Measurements from ENCODE around the gene ADGRV1.
A peak's percentile ranks its signal among the peaks of the same experiment; 100 is the strongest.

The ADGRV1 gene

DNA sequence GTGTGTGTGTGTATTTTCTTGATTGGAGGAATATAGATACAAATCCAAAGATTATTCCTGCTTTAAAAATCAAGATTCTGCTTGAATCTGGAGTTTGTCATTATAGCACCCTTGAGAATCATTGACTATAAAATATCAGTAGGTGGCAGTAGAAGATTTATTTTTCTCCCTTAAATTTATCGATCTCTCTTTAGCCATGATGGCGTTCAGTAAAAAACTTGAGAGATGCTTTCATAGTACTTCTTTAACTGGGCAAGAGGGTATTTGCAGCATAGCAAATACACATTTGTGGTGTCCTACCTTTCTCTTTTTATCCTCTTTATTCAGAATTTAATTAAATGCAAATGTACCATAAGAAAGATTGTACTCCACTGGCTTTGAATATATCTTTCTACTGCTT, 307.7 kb downstream of the ADGRV1 start:
- TF ChIP-seq FOXA1 (IDR thresholded peaks at IDR 0.05) (no peak), ZNF384 (IDR thresholded peaks at IDR 0.05) (no peak), HDGF (IDR thresholded peaks at IDR 0.05; ENCODE audit: borderline replicate concordance) (no peak), LEF1 (IDR thresholded peaks at IDR 0.05; ENCODE audit: borderline replicate concordance) (no peak), ARNT (IDR thresholded peaks at IDR 0.05) (no peak)
- TF ChIP-seq, protein P1, sequence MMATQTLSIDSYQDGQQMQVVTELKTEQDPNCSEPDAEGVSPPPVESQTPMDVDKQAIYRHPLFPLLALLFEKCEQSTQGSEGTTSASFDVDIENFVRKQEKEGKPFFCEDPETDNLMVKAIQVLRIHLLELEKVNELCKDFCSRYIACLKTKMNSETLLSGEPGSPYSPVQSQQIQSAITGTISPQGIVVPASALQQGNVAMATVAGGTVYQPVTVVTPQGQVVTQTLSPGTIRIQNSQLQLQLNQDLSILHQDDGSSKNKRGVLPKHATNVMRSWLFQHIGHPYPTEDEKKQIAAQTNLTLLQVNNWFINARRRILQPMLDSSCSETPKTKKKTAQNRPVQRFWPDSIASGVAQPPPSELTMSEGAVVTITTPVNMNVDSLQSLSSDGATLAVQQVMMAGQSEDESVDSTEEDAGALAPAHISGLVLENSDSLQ (IDR thresholded peaks at IDR 0.05): no peak
- ChIA-PET CTCF (interaction anchor here (0.6 to 2.6 kb wide), 7 partner anchors 11 to 553 kb away, joined by 3 to 16 read pairs (median 3); no protein-coding TSS in a partner anchor), POLR2A (interaction anchor here (0.6 kb wide), 2 partner anchors 57 to 515 kb away, joined by 3 read pairs; no protein-coding TSS in a partner anchor)
- peak; percentile 28 for DNase-seq (ENCODE audit: extremely low spot score)

DNA sequence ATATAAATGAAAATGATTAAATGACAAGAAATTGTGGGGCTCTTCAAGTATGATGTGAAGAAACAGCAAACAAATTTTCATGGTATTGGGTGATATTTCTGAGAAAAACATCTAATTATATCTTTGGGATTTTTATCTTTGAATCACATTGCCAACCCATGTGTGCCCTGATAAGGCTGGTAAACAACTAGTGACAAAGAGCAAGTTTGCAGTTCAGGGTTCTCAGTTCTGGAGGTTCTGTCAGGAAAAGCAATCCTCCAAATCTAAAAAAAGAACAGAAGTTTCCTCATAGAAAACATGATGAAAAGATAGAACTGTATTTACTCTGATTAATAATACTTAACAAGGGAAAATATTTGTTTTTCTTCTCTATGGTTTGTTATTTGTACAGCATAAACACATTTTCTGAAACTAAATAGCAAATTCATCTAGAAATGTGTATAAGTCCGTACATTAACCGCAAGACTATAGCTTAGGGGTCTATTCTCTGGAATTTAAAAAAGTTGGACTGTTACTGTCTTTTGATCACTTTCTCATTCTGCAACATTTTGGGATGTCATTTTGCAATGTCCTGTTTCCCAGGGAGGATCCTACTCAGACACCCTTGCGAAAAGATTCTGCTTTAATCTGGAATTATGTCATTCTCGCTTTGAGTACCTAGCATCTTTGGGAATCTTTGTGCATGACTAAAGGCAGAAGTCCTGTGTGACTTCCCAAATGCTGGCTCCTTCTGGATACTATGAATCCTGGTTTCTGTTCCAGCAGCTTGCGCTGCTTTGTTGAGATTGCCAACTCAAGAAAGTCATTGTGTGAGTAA, 308.5 kb downstream of the ADGRV1 start:
- CTCF ChIA-PET: interaction anchor here (0.7 to 2.6 kb wide), 2 partner anchors 533 to 552 kb away, joined by 3 to 16 read pairs; no protein-coding TSS in a partner anchor
- TF ChIP-seq TARDBP (IDR thresholded peaks at IDR 0.05) (no peak), LEF1 (IDR thresholded peaks at IDR 0.05; ENCODE audit: borderline replicate concordance) (no peak), BHLHE40 (IDR thresholded peaks at IDR 0.05; ENCODE audit: borderline replicate concordance) (no peak)
- DNase-seq (ENCODE audit: extremely low spot score): no peak
- POLR2A ChIA-PET: interaction anchor here (0.6 kb wide), 1 partner anchor 514 kb away, joined by 3 read pairs; no protein-coding TSS in a partner anchor

DNA sequence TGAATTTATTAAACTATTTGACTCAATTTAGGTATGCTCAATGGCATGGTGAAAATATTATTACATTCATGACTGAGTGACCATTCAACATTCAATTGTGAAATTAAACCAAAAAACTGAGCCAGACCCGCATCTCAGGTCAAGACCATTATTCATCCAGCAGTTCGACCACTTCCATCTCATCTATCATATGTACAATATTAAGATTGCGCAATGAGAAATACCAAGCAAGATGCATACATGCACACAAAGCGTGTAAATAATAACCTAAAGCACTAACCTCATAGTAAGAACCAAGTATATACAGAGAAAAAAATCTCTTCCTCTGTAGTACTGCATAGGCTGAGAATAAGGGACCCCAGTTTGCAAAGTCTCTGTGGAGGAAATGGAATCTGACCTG, 310.2 kb downstream of the ADGRV1 start:
- TF ChIP-seq CTBP1 (IDR thresholded peaks at IDR 0.05; ENCODE audit: borderline replicate concordance) (no peak), LEF1 (IDR thresholded peaks at IDR 0.05; ENCODE audit: borderline replicate concordance) (no peak), ARNT (IDR thresholded peaks at IDR 0.05) (no peak), FOXA1 (IDR thresholded peaks at IDR 0.05) (no peak), BHLHE40 (IDR thresholded peaks at IDR 0.05; ENCODE audit: borderline replicate concordance) (no peak), HDGF (IDR thresholded peaks at IDR 0.05; ENCODE audit: borderline replicate concordance) (no peak), NFRKB (IDR thresholded peaks at IDR 0.05) (no peak), ELF4 (IDR thresholded peaks at IDR 0.05) (no peak), ZNF384 (IDR thresholded peaks at IDR 0.05) (no peak), TARDBP (IDR thresholded peaks at IDR 0.05) (no peak), L3MBTL2 (conservative IDR thresholded peaks at IDR 0.05) (no peak), SP1 (IDR thresholded peaks at IDR 0.05) (no peak), FOXM1 (IDR thresholded peaks at IDR 0.05; ENCODE audit: borderline replicate concordance) (no peak), FOXK2 (IDR thresholded peaks at IDR 0.05) (no peak)
- TF ChIP-seq, protein P1 (IDR thresholded peaks at IDR 0.05): no peak
- no peak for DNase-seq (ENCODE audit: extremely low spot score)
- POLR2A ChIA-PET: no interaction called here
- CTCF ChIA-PET: no interaction called here

DNA sequence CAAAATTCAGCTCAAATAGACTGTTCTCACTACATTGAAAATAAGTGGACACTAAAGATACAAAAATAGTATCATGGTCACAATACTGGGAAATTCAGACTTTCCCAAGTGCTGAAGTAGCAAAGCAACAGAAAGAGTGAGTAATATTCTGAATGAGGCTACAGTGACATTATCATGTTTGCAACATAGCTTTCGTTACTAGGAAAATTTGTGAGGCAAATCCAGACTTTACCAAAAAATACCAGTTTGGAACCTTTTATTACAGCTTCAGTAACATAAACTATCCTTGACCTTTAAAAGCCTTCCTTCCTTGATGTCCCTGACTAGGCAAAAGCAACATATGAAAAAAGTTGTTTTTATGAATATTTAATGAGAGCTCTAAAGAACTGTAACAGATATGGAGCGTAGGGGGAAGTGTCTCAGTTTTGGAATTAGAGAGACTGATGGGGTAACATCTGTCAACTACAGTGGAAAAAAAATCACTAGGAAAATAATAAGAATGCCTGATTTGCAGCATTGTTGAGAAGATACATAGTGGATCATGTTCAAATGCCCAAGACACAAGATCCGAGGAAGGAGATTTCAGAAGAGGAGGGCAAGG, 312.9 kb downstream of the ADGRV1 start:
- CTCF ChIA-PET: no interaction called here
- DNase-seq (ENCODE audit: extremely low spot score): no peak

DNA sequence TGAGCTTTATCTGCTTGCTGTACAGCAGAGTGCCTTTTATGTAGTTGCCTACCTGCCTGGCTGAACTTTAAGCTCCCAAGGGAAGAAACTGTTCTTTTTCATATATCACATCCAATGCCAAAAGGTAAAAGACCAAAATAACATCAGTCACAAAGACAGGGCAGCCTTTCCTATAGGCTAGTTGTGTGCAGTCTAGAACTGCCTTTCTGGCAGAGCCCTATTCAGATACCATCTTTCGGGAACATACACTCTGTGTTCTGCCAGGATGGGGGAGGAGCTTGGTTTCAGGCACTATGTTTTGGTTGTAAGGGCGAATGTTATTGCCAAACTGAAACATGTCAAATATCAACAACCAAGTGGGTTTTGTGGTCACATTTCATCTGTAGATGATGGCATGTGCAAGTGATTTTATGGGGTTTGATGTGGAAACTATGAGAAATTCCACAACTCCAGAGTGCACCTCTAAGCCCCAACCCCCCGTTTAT, 314.5 kb downstream of the ADGRV1 start:
- DNase-seq (ENCODE audit: extremely low spot score): no peak
- ChIA-PET CTCF (interaction anchor here (0.6 kb wide), 1 partner anchor 517 kb away, joined by 3 read pairs; no protein-coding TSS in a partner anchor), POLR2A (no interaction called here)
- TF ChIP-seq SP1 (IDR thresholded peaks at IDR 0.05): no peak
- no peak for TF ChIP-seq TARDBP (IDR thresholded peaks at IDR 0.05)

More for the DNA sequence above, 312.9 kb downstream of the ADGRV1 start:
- POLR2A ChIA-PET: no interaction called here
- TF ChIP-seq BHLHE40 (IDR thresholded peaks at IDR 0.05; ENCODE audit: borderline replicate concordance) (no peak), SUZ12 (IDR thresholded peaks at IDR 0.05) (no peak), LEF1 (IDR thresholded peaks at IDR 0.05; ENCODE audit: borderline replicate concordance) (no peak), FOXA1 (IDR thresholded peaks at IDR 0.05) (no peak), CTBP1 (IDR thresholded peaks at IDR 0.05; ENCODE audit: borderline replicate concordance) (no peak), HDGF (IDR thresholded peaks at IDR 0.05; ENCODE audit: borderline replicate concordance) (no peak), NFRKB (IDR thresholded peaks at IDR 0.05) (no peak), ARNT (IDR thresholded peaks at IDR 0.05) (no peak), ZNF384 (IDR thresholded peaks at IDR 0.05) (no peak), ELF4 (IDR thresholded peaks at IDR 0.05) (no peak), FOXM1 (IDR thresholded peaks at IDR 0.05; ENCODE audit: borderline replicate concordance) (no peak), FOXK2 (IDR thresholded peaks at IDR 0.05) (no peak), L3MBTL2 (conservative IDR thresholded peaks at IDR 0.05) (no peak)

DNA sequence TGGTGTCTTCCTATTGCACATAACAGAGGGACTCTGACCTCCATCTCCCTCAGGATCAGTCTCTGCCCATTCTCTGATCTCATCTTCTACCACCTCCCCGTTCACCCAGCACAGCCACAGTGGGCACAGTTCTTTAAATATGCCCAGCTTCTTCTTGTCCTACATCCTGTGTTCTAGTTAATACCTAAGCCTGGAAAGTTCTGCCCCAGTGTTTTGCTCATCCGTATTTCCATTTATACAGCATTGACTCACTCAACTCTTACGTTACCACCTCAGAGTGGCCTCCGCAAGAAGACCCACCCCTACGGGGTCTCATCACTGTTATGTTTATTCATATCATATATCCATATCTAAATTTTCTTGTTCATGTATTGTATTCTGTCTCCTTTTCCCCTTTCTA, 315.5 kb downstream of the ADGRV1 start:
- TF ChIP-seq CTBP1 (IDR thresholded peaks at IDR 0.05; ENCODE audit: borderline replicate concordance): no peak
- no peak for TF ChIP-seq NFRKB (IDR thresholded peaks at IDR 0.05)
- TF ChIP-seq, protein P1 (IDR thresholded peaks at IDR 0.05): no peak
- no peak for TF ChIP-seq ARNT (IDR thresholded peaks at IDR 0.05)
- no peak for TF ChIP-seq FOXK2 (IDR thresholded peaks at IDR 0.05)
- TF ChIP-seq SUZ12 (IDR thresholded peaks at IDR 0.05): no peak
- TF ChIP-seq ELF4 (IDR thresholded peaks at IDR 0.05): no peak
- TF ChIP-seq LEF1 (IDR thresholded peaks at IDR 0.05; ENCODE audit: borderline replicate concordance): no peak
- TF ChIP-seq ZNF384 (IDR thresholded peaks at IDR 0.05): no peak
- TF ChIP-seq BHLHE40 (IDR thresholded peaks at IDR 0.05; ENCODE audit: borderline replicate concordance): no peak
- TF ChIP-seq L3MBTL2 (conservative IDR thresholded peaks at IDR 0.05): no peak
- TF ChIP-seq SP1 (IDR thresholded peaks at IDR 0.05): no peak
- no peak for TF ChIP-seq FOXM1 (IDR thresholded peaks at IDR 0.05; ENCODE audit: borderline replicate concordance)
- POLR2A ChIA-PET: no interaction called here
- CTCF ChIA-PET: interaction anchor here (1.0 kb wide), 1 partner anchor 9 kb away, joined by 3 read pairs; no protein-coding TSS in a partner anchor
- no peak for DNase-seq (ENCODE audit: extremely low spot score)
